Measurements from ENCODE around the gene UPK2. TPM values are rescaled to one million over a fixed set of nuclear protein-coding genes. Genes with fewer than 3 reads are reported as not detected.

UPK2 gene
- polyA plus RNA-seq, 3 donors: not detected

DNA sequence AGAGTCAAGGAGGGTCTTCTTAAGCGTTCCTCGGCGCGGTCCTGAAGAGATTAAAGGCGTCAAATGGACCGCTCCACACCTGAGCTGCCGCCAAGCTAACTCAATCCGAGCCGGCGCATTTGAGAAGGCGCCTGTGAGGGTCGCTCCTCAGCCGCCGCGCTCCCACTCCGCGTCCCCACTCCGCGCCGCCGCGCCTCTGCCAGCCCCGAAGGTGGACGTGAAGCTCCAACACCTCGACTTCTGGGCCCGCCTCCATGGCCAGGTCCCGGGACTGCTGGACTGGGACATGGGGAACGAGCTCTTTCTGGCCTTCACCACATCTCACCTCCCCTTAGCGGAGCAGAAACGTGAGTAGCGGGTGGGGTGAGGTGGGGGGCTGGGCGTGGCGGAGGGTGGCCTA is 15.5 kb downstream of the UPK2 start, which contains the start of gene FOXR1:
Gene FOXR1, plus strand, starts transcription at position 116 of the 400 bp plus-strand sequence. Its CDS starts 171 bp downstream, at position 287.
- WGBS (ENCODE audit: insufficient coverage): 44% methylated on average over 25 of the region's 33 CpGs

DNA sequence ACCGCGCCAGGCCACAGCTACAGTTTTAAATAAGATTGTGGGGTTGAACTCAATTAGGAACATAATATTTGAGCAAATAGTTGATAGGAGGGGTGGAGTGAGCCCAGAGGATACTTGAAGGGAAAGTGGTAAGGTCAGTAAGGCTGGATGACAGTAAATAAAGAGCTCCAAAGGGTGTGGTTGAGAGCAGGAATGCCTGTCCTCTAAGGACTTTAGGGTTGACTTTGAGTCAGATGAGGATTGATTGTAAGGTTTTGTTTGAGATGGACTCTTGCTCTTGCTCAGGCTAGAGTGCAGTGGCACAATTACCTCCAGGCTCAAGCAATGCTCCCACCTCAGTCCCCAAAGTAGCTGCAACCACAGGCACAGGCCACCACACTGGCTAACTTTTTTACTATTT is 17.9 kb downstream of the UPK2 start:
- no peak overlapping the region for H2AFZ ChIP-seq (ENCODE audit: insufficient read depth, low read depth, low read length, poor library complexity, severe bottlenecking)
- no peaks in the 10 kb centered on the region for H3K36me3 Mint-ChIP-seq
- no peak overlapping the region for H3K9ac ChIP-seq (ENCODE audit: insufficient read depth, low read length, poor library complexity, severe bottlenecking)
- TF ChIP-seq, protein P1, sequence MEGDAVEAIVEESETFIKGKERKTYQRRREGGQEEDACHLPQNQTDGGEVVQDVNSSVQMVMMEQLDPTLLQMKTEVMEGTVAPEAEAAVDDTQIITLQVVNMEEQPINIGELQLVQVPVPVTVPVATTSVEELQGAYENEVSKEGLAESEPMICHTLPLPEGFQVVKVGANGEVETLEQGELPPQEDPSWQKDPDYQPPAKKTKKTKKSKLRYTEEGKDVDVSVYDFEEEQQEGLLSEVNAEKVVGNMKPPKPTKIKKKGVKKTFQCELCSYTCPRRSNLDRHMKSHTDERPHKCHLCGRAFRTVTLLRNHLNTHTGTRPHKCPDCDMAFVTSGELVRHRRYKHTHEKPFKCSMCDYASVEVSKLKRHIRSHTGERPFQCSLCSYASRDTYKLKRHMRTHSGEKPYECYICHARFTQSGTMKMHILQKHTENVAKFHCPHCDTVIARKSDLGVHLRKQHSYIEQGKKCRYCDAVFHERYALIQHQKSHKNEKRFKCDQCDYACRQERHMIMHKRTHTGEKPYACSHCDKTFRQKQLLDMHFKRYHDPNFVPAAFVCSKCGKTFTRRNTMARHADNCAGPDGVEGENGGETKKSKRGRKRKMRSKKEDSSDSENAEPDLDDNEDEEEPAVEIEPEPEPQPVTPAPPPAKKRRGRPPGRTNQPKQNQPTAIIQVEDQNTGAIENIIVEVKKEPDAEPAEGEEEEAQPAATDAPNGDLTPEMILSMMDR (IDR thresholded peaks at IDR 0.05): no peak
- H3K79me2 ChIP-seq (ENCODE audit: insufficient read depth, low read length): no peaks in the 10 kb centered on the region
- peaks cover 15 to 32% (median 22%) of the 10 kb centered on the region in 3 donors for H3K27me3 Mint-ChIP-seq (ENCODE audit: low read depth in 3 of 3)
- H4K20me1 ChIP-seq (ENCODE audit: insufficient read depth, low read length): no peaks in the 10 kb centered on the region
- no peak for DNase-seq
- H3K27ac Mint-ChIP-seq: no peak overlapping the region
- 92% methylated on average over 2 of the region's 2 CpGs for WGBS (ENCODE audit: insufficient coverage)
- no peak overlapping the region for H3K27ac ChIP-seq (ENCODE audit: low read depth in 1 of 2, low read length in 2 of 2)
- H3K36me3 ChIP-seq (replicated peaks in 1 of 2; ENCODE audit: control insufficient read depth in 1 of 2, insufficient read depth in 2 of 2, low read length in 2 of 2): no peaks in the 10 kb centered on the region
- H3K4me2 ChIP-seq (replicated peaks; ENCODE audit: extremely low read depth, low read length, poor library complexity, severe bottlenecking): no peak overlapping the region
- intact Hi-C loops (cut with micrococcal nuclease): no loop called here
- peaks cover 0 to 14% (median 3%) of the 10 kb centered on the region in 7 donors for H3K9me3 Mint-ChIP-seq
- peaks cover 0 to 4% of the 10 kb centered on the region in 2 donors for H3K27me3 ChIP-seq (ENCODE audit: control insufficient read depth in 2 of 2, insufficient read depth in 2 of 2, low read length in 2 of 2)
- no peak overlapping the region for H3K4me3 ChIP-seq (replicated peaks in 1 of 3; ENCODE audit: low read depth in 2 of 3, low read length in 3 of 3)
- peaks cover 0 to 3% of the 10 kb centered on the region in 2 donors for H3K9me3 ChIP-seq (replicated peaks in 1 of 2; ENCODE audit: control insufficient read depth in 1 of 2, insufficient read depth in 1 of 2, low read length in 2 of 2)
- no peak overlapping the region for H3K4me3 Mint-ChIP-seq
- H3K4me1 Mint-ChIP-seq: no peaks in the 10 kb centered on the region
- H3K4me1 ChIP-seq (ENCODE audit: control insufficient read depth in 1 of 2, insufficient read depth in 2 of 2, low read length in 2 of 2): no peaks in the 10 kb centered on the region

More for the DNA sequence above, 15.5 kb downstream of the UPK2 start, which contains the start of gene FOXR1:
- Histone ChIP-seq H3K4me2 (replicated peaks; ENCODE audit: extremely low read depth, low read length, poor library complexity, severe bottlenecking) (no peak within 1 kb of the TSS), H3K79me2 (ENCODE audit: insufficient read depth, low read length) (no peaks in the 10 kb centered on the region), H3K36me3 (replicated peaks in 1 of 2; ENCODE audit: control insufficient read depth in 1 of 2, insufficient read depth in 2 of 2, low read length in 2 of 2) (no peaks in the 10 kb centered on the region), H3K27me3 (ENCODE audit: control insufficient read depth in 2 of 2, insufficient read depth in 2 of 2, low read length in 2 of 2) (peaks cover 0 to 4% of the 10 kb centered on the region in 2 donors), H3K9ac (ENCODE audit: insufficient read depth, low read length, poor library complexity, severe bottlenecking) (no peak within 1 kb of the TSS), H2AFZ (ENCODE audit: insufficient read depth, low read depth, low read length, poor library complexity, severe bottlenecking) (no peak within 1 kb of the TSS), H3K9me3 (replicated peaks in 1 of 2; ENCODE audit: control insufficient read depth in 1 of 2, insufficient read depth in 1 of 2, low read length in 2 of 2) (peaks cover 0 to 3% of the 10 kb centered on the region in 2 donors), H3K4me3 (replicated peaks in 1 of 3; ENCODE audit: low read depth in 2 of 3, low read length in 3 of 3) (no peak within 1 kb of the TSS), H3K4me1 (ENCODE audit: control insufficient read depth in 1 of 2, insufficient read depth in 2 of 2, low read length in 2 of 2) (no peaks in the 10 kb centered on the region), H4K20me1 (ENCODE audit: insufficient read depth, low read length) (no peaks in the 10 kb centered on the region), H3K27ac (ENCODE audit: low read depth in 1 of 2, low read length in 2 of 2) (no peak within 1 kb of the TSS)
- H3K4me1 Mint-ChIP-seq: no peaks in the 10 kb centered on the region
- no peak within 1 kb of the TSS for H3K27ac Mint-ChIP-seq
- H3K36me3 Mint-ChIP-seq: no peaks in the 10 kb centered on the region
- intact Hi-C loops (cut with micrococcal nuclease): no loop called here
- no peak for DNase-seq
- TF ChIP-seq, protein P1 (IDR thresholded peaks at IDR 0.05): no peak
- H3K27me3 Mint-ChIP-seq (ENCODE audit: low read depth in 3 of 3): peaks cover 16 to 32% (median 19%) of the 10 kb centered on the region in 3 donors
- peaks cover 0 to 14% (median 3%) of the 10 kb centered on the region in 7 donors for H3K9me3 Mint-ChIP-seq
- H3K4me3 Mint-ChIP-seq: peak within 1 kb of the TSS in 1 of 2 donors; percentile 16

Data from CD14-positive monocyte (primary cell).